ENCODE data around the gene PAAF1.

Gene PAAF1

DNA sequence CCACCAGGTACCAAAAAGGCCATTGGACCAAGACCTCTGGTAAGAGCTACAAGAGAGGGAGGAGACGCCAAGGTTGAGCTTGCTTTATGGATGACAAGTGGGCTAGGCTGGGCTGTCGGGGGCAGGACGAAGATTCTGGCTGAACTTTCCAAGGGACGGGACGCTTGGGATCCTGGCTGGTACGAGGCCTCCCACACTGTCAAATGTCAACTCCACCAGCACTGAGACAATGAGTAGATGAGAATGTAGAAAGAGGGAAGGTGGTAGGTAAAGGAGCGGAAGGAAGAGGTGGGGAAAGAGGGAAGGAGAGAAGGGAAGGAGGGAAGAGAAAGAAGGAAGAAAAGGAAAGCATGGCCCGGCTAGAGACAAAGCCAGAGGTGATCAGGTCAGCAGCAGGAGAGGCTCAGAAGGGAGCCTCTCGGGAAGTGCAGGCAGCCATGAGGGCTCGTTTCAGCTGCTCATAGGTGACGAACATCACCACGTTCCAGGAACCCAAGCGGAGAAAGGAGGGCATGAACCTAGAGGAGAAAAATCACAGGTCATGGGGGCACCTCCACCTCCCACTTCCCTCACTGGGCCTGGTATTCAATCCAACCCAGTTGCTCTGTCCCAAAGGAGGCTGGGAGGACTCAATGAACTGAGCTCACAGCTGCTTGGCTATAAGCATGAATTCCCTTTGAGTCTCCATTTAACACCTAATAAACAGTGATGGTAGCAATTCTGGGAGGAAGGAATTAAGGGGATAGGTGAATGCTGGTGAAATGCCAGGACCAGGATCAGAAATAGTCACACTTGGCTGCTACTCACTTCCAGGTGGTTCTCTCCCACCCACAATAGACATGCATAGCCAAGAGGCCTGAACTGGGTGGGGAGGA, 98.0 kb downstream of the PAAF1 start:
- DNase-seq: no peak

- no peak for DNase-seq
Observed at GRCh38 chr11:73975479-73975757, 98.6 kb downstream of the PAAF1 start.

- DNase-seq: no peak
Observed at GRCh38 chr11:73976451-73977151, 99.8 kb downstream of the PAAF1 start.

DNA sequence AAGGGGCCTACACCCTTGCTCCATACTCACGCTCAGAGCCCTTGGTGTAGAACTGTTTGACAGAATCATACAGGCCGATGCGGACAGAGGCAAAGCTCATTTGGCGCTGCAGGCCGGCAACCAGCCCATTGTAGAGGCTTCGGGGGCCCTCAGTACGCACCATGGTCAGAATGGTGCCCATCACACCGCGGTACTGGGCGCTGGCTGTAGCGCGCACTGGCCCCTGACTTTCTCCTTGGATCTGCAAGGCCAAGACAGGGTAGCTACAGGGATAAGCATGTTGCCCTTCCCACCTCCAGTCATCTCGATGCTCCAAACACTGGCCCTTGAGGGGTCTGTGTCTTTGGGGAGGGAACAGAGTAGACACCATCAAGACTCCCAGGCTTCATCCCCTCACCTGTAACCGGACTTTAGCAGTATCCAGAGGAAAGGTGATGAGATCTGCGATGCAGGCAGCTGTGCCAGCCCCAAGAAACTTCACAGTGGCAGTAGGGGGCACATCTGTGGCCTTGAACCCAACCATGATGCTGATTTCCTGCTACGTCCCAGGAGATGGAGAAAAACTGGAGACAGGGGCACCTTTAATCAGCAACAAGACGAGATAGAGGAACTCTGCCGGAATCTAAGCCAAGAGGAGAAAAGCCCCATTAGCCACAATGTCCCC, 101.2 kb downstream of the PAAF1 start:
- no peak for DNase-seq

GRCh38 chr11:73978576-73979086, 101.8 kb downstream of the PAAF1 start:
- no peak for DNase-seq

DNA sequence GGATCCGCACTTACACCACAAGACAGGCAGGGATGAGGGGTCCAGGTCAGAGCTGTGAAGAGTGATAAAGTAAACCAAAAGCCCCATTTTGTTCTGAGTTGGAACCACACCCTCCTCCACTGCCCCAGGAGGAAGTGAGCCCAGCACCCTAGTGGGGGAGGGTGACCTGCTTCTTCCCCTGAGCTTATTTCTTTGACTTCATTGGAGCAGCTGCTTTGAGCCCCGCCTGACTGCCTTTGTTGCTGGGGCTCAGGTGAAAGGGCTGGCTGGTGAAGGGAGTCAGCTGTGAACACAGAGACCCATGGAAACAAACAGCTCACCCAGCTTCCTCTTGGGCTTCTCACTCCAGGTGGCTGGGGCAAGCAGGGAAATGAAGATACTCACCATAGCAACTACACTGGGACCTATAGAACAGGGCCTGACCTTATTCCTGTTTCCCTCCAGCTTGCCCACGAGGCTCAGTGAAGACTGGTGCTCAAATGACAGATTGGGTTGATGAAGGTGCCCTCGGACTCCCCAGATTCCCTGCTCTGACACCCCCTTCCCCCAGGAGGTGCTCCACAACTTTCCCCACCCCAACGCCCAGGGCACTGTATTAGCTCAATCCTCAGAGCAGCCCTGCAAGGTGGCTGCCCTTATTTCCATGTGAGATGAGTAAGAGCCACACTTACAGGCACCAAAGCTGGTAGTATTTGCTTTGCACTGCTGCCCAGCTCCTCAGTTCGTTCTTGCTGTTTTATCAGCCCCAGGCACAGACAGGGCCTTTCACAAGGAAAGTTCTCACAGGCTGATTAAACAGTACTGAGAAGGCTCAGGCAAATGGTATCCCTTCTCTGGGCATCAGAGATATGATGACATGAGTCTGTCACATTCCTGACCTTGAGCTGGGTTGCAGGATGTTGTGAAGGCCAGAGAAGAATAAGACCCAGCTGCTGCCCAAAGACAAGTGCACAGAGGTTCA, 103.5 kb downstream of the PAAF1 start:
- peak; percentile 21 to 68 (median 47) for DNase-seq
